ENCODE data around the gene UBE2E1. TPM values are rescaled to one million over a fixed set of nuclear protein-coding genes. Genes with fewer than 3 reads are reported as not detected.

Gene UBE2E1
- total and polyA plus RNA-seq, 2 of the 4 experiments (the other 2 are of a cell fraction), result 54.1 to 91.6 TPM

- H3K27ac ChIP-seq (ENCODE audit: insufficient read depth, low read length), result no peak overlapping the region
- no peak overlapping the region for H3K23ac ChIP-seq (ENCODE audit: low read depth, low read length)
- peaks cover 10% of the 10 kb centered on the region; the same call in 1 of the 2 replicates for H3K36me3 ChIP-seq (ENCODE audit: control insufficient read depth, insufficient read depth, low read length)
- no peak overlapping the region for H4K91ac ChIP-seq (ENCODE audit: insufficient read depth, low read depth, low read length)
- H4K20me1 ChIP-seq (ENCODE audit: insufficient read depth, low read length), result peaks cover 4% of the 10 kb centered on the region; the same call in 1 of the 2 replicates
- H2BK5ac ChIP-seq (ENCODE audit: low read depth, low read length, poor library complexity, severe bottlenecking), result no peak overlapping the region
- H2AFZ ChIP-seq (replicated peaks; ENCODE audit: low read length, poor library complexity), result no peak overlapping the region
- no peak overlapping the region for H2BK120ac ChIP-seq (ENCODE audit: low read depth, low read length)
- intact Hi-C loops (cut with micrococcal nuclease), result no loop called here
- WGBS, 2 experiments (ENCODE audit: extremely low coverage in 2 of 2, insufficient read length in 1 of 2), result no CpG with 5 or more reads among the region's 6 CpGs
- in situ Hi-C loops (cut with MboI; ENCODE audit: low sequenced_read_pairs), result no loop called here
- peaks cover 2% of the 10 kb centered on the region; the same call in 1 of the 2 replicates for H3K4me1 ChIP-seq (ENCODE audit: control insufficient read depth, insufficient read depth, low read length)
- no peaks in the 10 kb centered on the region for H3K27me3 ChIP-seq (ENCODE audit: control insufficient read depth, insufficient read depth, low read length)
- no peak overlapping the region for H2AK5ac ChIP-seq (ENCODE audit: low read depth, low read length)
- TF ChIP-seq MXI1 (IDR thresholded peaks at IDR 0.05; ENCODE audit: borderline replicate concordance, low read depth, low read length), result no peak
- TF ChIP-seq MAFK (IDR thresholded peaks at IDR 0.05; ENCODE audit: low read depth, low read length), result no peak
- TF ChIP-seq USF2 (IDR thresholded peaks at IDR 0.05; ENCODE audit: low read depth, low read length), result no peak
- TF ChIP-seq CHD1 (IDR thresholded peaks at IDR 0.05; ENCODE audit: low read depth, low read length), result no peak
- no peak for TF ChIP-seq RCOR1 (IDR thresholded peaks at IDR 0.05; ENCODE audit: insufficient replicate concordance, low read length)
- TF ChIP-seq RAD21 (IDR thresholded peaks at IDR 0.05; ENCODE audit: low read length), result peak; percentile 26
- no peak for TF ChIP-seq RFX5 (IDR thresholded peaks at IDR 0.05; ENCODE audit: low read depth, low read length)
- TF ChIP-seq NFE2L2 (IDR thresholded peaks at IDR 0.05; ENCODE audit: low read depth, low read length), result no peak
- peak; percentile 99 for TF ChIP-seq CEBPB (IDR thresholded peaks at IDR 0.05; ENCODE audit: low read depth, low read length)
- TF ChIP-seq BHLHE40 (IDR thresholded peaks at IDR 0.05; ENCODE audit: low read depth, low read length), result no peak
- TF ChIP-seq ELK1 (IDR thresholded peaks at IDR 0.05; ENCODE audit: borderline replicate concordance, low read depth, low read length), result no peak
- peak; percentile 31 for TF ChIP-seq CTCF (conservative IDR thresholded peaks at IDR 0.05; ENCODE audit: low read depth, low read length)
- TF ChIP-seq MAZ (IDR thresholded peaks at IDR 0.05; ENCODE audit: borderline replicate concordance, low read depth, low read length), result no peak
- no peak for TF ChIP-seq POLR2A (IDR thresholded peaks at IDR 0.05; ENCODE audit: low read depth, low read length)
- TF ChIP-seq SMC3 (IDR thresholded peaks at IDR 0.05; ENCODE audit: low read depth, low read length), result peak; percentile 42
- no peak overlapping the region for H2AK9ac ChIP-seq (replicated peaks; ENCODE audit: low read depth, low read length, poor library complexity)
- no peak overlapping the region for H3K4ac ChIP-seq (ENCODE audit: low read depth, low read length)
- no peak overlapping the region for H4K8ac ChIP-seq (ENCODE audit: low read depth in 2 of 2, low read length in 2 of 2)
- H3K9me1 ChIP-seq (ENCODE audit: insufficient read depth, low read length), result peaks cover 5% of the 10 kb centered on the region; the same call in 1 of the 2 replicates
- H4K5ac ChIP-seq (ENCODE audit: low read depth, low read length), result no peak overlapping the region
- no peak overlapping the region for H2BK20ac ChIP-seq (ENCODE audit: low read depth, low read length)
- DNase-seq, result peak; percentile 71
- no peak overlapping the region for H3K4me2 ChIP-seq (ENCODE audit: low read depth, low read length)
- peaks cover 0 to 3% of the 10 kb centered on the region in 2 experiments; a peak in 3 of 4 replicates for H3K79me1 ChIP-seq (ENCODE audit: low read depth in 1 of 2, low read length in 2 of 2)
- no peak overlapping the region for H3K56ac ChIP-seq (ENCODE audit: extremely low read depth, insufficient read depth, low read length)
- no peak overlapping the region for H2BK15ac ChIP-seq (ENCODE audit: low read depth, low read length)
- no peak overlapping the region for H3K14ac ChIP-seq (replicated peaks; ENCODE audit: low read depth, low read length)
- H3K9me3 ChIP-seq (ENCODE audit: control insufficient read depth, insufficient read depth, low read length), result peaks cover 2% of the 10 kb centered on the region; the same call in 1 of the 2 replicates
- no peak overlapping the region for H3K18ac ChIP-seq (ENCODE audit: low read depth, low read length)
- peak; percentile 85 for ATAC-seq (ENCODE audit: low read depth)
- no peak overlapping the region for H3K4me3 ChIP-seq (ENCODE audit: insufficient read depth, low read depth, low read length)
- no TSS peak for BruUV-seq (replicated peaks)
- dilution Hi-C loops (cut with HindIII; ENCODE audit: low sequenced_read_pairs, unreplicated experiment), result no loop called here
- no peak overlapping the region for H3K9ac ChIP-seq (ENCODE audit: low read depth, low read length)
- CTCF ChIA-PET, result interaction anchor here (0.6 kb wide), 1 partner anchor 9 kb away, joined by 3 read pairs; no protein-coding TSS in a partner anchor
- POLR2A ChIA-PET (ENCODE audit: unreplicated experiment), result no interaction called here
Measured at GRCh38 chr3:23900744-23901143, 95.0 kb downstream of the UBE2E1 start.
